ENCODE results near the gene PPFIA1. TPM values are rescaled to one million over a fixed set of nuclear protein-coding genes. Genes with fewer than 3 reads are reported as not detected.

PPFIA1 gene
- total RNA-seq, 2 donors from 2014 or later, result 105 to 118 TPM

GRCh38 chr11:70397336-70397982 is 127.0 kb downstream of the PPFIA1 start:
- Mint-ChIP-seq H3K4me3 (peak overlapping the region; percentile 79), H3K27me3 (ENCODE audit: insufficient read depth) (no peaks in the 10 kb centered on the region), H3K4me1 (peaks cover 14% of the 10 kb centered on the region), H3K9me3 (no peaks in the 10 kb centered on the region), H3K36me3 (ENCODE audit: low read depth) (peaks cover 23% of the 10 kb centered on the region), H3K27ac (peak overlapping the region; percentile 90)
- Histone ChIP-seq H3K27ac (ENCODE audit: low read depth, low read length) (no peak overlapping the region), H3K9ac (ENCODE audit: extremely low read depth, low read length, poor library complexity, severe bottlenecking) (peak overlapping the region; percentile 70), H3K4me3 (ENCODE audit: low read length) (peak overlapping the region; percentile 94), H3K4me1 (ENCODE audit: control insufficient read depth, insufficient read depth, low read length) (no peaks in the 10 kb centered on the region), H3K27me3 (ENCODE audit: control insufficient read depth, insufficient read depth, low read length, poor library complexity, severe bottlenecking) (no peaks in the 10 kb centered on the region), H3K36me3 (ENCODE audit: control insufficient read depth, insufficient read depth, low read length) (peaks cover 39% of the 10 kb centered on the region), H3K9me3 (ENCODE audit: control insufficient read depth, low read length) (no peaks in the 10 kb centered on the region)
- DNase-seq, result peak; percentile 78
- 57 to 60% methylated on average over 17 to 18 of the region's 18 CpGs for WGBS, 2 experiments (ENCODE audit: insufficient coverage in 1 of 2, insufficient read length in 1 of 2)
- TF ChIP-seq CTCF (conservative IDR thresholded peaks at IDR 0.05), result no peak

- Histone ChIP-seq H3K9ac (ENCODE audit: extremely low read depth, low read length, poor library complexity, severe bottlenecking) (peak within 1 kb of the TSS; percentile 79), H3K4me3 (ENCODE audit: low read length) (peak within 1 kb of the TSS; percentile 94), H3K4me1 (ENCODE audit: control insufficient read depth, insufficient read depth, low read length) (no peaks in the 10 kb centered on the region), H3K36me3 (ENCODE audit: control insufficient read depth, insufficient read depth, low read length) (peaks cover 38% of the 10 kb centered on the region), H3K9me3 (ENCODE audit: control insufficient read depth, low read length) (no peaks in the 10 kb centered on the region), H3K27me3 (ENCODE audit: control insufficient read depth, insufficient read depth, low read length, poor library complexity, severe bottlenecking) (no peaks in the 10 kb centered on the region), H3K27ac (ENCODE audit: low read depth, low read length) (peak within 1 kb of the TSS; percentile 15)
- peaks cover 27% of the 10 kb centered on the region for H3K36me3 Mint-ChIP-seq (ENCODE audit: low read depth)
- no peaks in the 10 kb centered on the region for H3K9me3 Mint-ChIP-seq
- peak; percentile 97 for DNase-seq
- no peaks in the 10 kb centered on the region for H3K27me3 Mint-ChIP-seq (ENCODE audit: insufficient read depth)
- H3K4me3 Mint-ChIP-seq, result peak within 1 kb of the TSS; percentile 79
- no peak for TF ChIP-seq CTCF (conservative IDR thresholded peaks at IDR 0.05)
- H3K4me1 Mint-ChIP-seq, result peaks cover 17% of the 10 kb centered on the region
- H3K27ac Mint-ChIP-seq, result peak within 1 kb of the TSS; percentile 90
- WGBS, 2 experiments (ENCODE audit: insufficient coverage in 1 of 2, insufficient read length in 1 of 2), result 0 to 1% methylated on average over 20 to 93 of the region's 93 CpGs
Observed at GRCh38 chr11:70397983-70398833, 127.7 kb downstream of the PPFIA1 start, which contains the start of gene CTTN. CTTN (plus strand) TSS chr11:70398529; CDS start chr11:70407298, 8,769 bp downstream.

GRCh38 chr11:70398834-70399680 is 128.6 kb downstream of the PPFIA1 start:
- no peaks in the 10 kb centered on the region for H3K9me3 ChIP-seq (ENCODE audit: control insufficient read depth, low read length)
- Mint-ChIP-seq H3K9me3 (no peaks in the 10 kb centered on the region), H3K4me3 (peak overlapping the region; percentile 79), H3K36me3 (ENCODE audit: low read depth) (peaks cover 29% of the 10 kb centered on the region), H3K27ac (peak overlapping the region; percentile 61), H3K4me1 (peaks cover 17% of the 10 kb centered on the region), H3K27me3 (ENCODE audit: insufficient read depth) (no peaks in the 10 kb centered on the region)
- no peaks in the 10 kb centered on the region for H3K27me3 ChIP-seq (ENCODE audit: control insufficient read depth, insufficient read depth, low read length, poor library complexity, severe bottlenecking)
- no peaks in the 10 kb centered on the region for H3K4me1 ChIP-seq (ENCODE audit: control insufficient read depth, insufficient read depth, low read length)
- no peak for TF ChIP-seq CTCF (conservative IDR thresholded peaks at IDR 0.05)
- H3K4me3 ChIP-seq (ENCODE audit: low read length), result peak overlapping the region; percentile 94
- peak overlapping the region; percentile 79 for H3K9ac ChIP-seq (ENCODE audit: extremely low read depth, low read length, poor library complexity, severe bottlenecking)
- 2 to 3% methylated on average over 26 to 42 of the region's 42 CpGs for WGBS, 2 experiments (ENCODE audit: insufficient coverage in 1 of 2, insufficient read length in 1 of 2)
- peaks cover 36% of the 10 kb centered on the region for H3K36me3 ChIP-seq (ENCODE audit: control insufficient read depth, insufficient read depth, low read length)
- peak overlapping the region; percentile 15 for H3K27ac ChIP-seq (ENCODE audit: low read depth, low read length)
- DNase-seq, result peak; percentile 69
